T-helper 1 cell treated with Interleukin-12 subunit alpha and Interleukin-12 subunit beta and Interleukin-4 antibody, amounts not matched to agents 30 μg/mL and 1 μg/mL, for 36 hours (primary cell): ENCODE results near the gene DCAF8L2.
"Not testable (repeated sequence)": the region's sequence is repeated elsewhere in the genome, so short reads cannot be mapped to it uniquely, and the experiment has no call there.

Source experiments
- H3K27ac Mint-ChIP-seq: one replicate; pipeline ENCODE4 v1.8.0; 2021; ENCODE audit warnings: mild to moderate bottlenecking, mixed read lengths
- H3K27me3 Mint-ChIP-seq: one replicate; pipeline ENCODE4 v1.8.0; 2021; ENCODE audit warnings: low read depth, mixed read lengths
- H3K36me3 Mint-ChIP-seq: one replicate; pipeline ENCODE4 v1.8.0; 2021; ENCODE audit warnings: low read depth, mixed read lengths
- H3K4me1 Mint-ChIP-seq: one replicate; pipeline ENCODE4 v1.8.0; 2021; ENCODE audit warnings: low read depth, mixed read lengths
- H3K4me3 Mint-ChIP-seq: one replicate; pipeline ENCODE4 v1.8.0; 2021; ENCODE audit warnings: mild to moderate bottlenecking, moderate library complexity, mixed read lengths
- H3K9me3 Mint-ChIP-seq: one replicate; pipeline ENCODE4 v1.8.0; 2021; ENCODE audit warnings: mixed read lengths

The DCAF8L2 gene

GRCh38 chrX:27619975-27620374, 29.8 kb downstream of the DCAF8L2 start:
- H3K4me1 Mint-ChIP-seq, result no peaks in the 10 kb centered on the region
- no peak overlapping the region for H3K4me3 Mint-ChIP-seq
- no peaks in the 10 kb centered on the region for H3K27me3 Mint-ChIP-seq
- H3K9me3 Mint-ChIP-seq, result no peaks in the 10 kb centered on the region
- no peak overlapping the region for H3K27ac Mint-ChIP-seq
- H3K36me3 Mint-ChIP-seq, result no peaks in the 10 kb centered on the region

DNA sequence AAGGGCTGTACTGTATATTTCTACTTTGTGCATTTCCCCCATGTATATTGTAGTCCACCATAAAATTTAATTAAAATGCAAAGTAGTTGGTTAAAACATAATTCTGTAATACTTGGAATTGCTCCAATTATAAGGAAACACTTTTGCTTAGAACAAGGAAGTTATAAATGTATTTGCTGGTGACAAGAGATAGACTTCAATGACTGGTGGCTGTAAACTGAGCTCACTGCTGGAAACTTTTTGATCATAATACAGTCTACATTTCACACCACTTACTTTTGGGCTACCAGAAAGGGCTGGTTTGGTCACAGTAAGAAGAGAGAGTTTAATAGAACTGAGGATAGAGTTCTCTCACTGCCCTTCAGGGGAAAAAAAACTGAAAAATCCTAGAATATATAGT, 32.7 kb downstream of the DCAF8L2 start:
- Mint-ChIP-seq H3K9me3 (no peaks in the 10 kb centered on the region), H3K27me3 (no peaks in the 10 kb centered on the region), H3K36me3 (no peaks in the 10 kb centered on the region), H3K4me3 (no peak overlapping the region), H3K4me1 (no peaks in the 10 kb centered on the region), H3K27ac (no peak overlapping the region)

DNA sequence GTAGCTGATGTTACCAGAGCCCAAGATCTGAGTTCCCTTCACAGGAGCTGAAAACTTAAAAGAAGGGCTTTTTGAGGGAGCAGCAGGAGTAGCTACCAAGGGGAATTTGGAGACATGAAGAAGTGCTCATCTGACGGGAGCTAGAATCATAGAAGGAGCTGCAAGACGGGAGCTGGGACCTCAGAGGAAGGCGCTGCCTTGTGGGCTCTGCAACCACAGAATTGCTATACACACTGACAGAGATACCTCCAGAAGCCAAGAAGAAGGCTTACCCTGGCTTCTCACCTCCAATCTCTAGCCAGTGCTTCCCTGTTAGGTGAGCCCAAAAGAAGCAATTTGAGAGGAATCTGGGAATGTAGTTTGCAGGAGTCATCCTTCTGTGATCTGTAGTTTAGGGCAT, 35.9 kb downstream of the DCAF8L2 start:
- H3K4me1 Mint-ChIP-seq, result no peaks in the 10 kb centered on the region
- H3K27me3 Mint-ChIP-seq, result no peaks in the 10 kb centered on the region
- no peaks in the 10 kb centered on the region for H3K36me3 Mint-ChIP-seq
- no peak overlapping the region for H3K4me3 Mint-ChIP-seq
- H3K27ac Mint-ChIP-seq, result no peak overlapping the region
- peaks cover 5% of the 10 kb centered on the region for H3K9me3 Mint-ChIP-seq

DNA sequence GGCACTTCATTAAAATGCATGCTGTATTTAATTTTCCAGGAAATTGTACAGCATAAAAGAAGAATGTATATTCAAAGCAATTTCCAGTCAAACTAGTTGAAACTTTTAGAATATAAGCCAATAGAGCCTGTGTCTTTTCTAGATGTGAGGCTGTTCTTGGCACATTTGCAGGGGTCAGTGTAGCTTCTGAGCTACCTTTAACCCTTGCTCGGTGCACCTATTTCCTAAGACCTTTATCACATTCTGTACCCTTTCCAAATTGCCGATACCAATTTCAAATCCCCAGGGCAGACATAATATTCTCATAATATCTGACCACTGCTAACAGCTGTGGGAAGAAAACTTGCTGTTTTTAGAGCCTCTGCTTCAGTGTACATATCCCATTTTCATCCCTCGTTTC, 43.2 kb downstream of the DCAF8L2 start:
- no peaks in the 10 kb centered on the region for H3K36me3 Mint-ChIP-seq
- no peaks in the 10 kb centered on the region for H3K4me1 Mint-ChIP-seq

GRCh38 chrX:27656581-27656980, 66.4 kb downstream of the DCAF8L2 start:
- no peaks in the 10 kb centered on the region for H3K36me3 Mint-ChIP-seq
- H3K27me3 Mint-ChIP-seq, result no peaks in the 10 kb centered on the region
- no peak overlapping the region for H3K4me3 Mint-ChIP-seq
- no peak overlapping the region for H3K27ac Mint-ChIP-seq
- H3K4me1 Mint-ChIP-seq, result no peaks in the 10 kb centered on the region
- no peaks in the 10 kb centered on the region for H3K9me3 Mint-ChIP-seq

More for the DNA sequence above, 43.2 kb downstream of the DCAF8L2 start:
- peaks cover 5% of the 10 kb centered on the region for H3K9me3 Mint-ChIP-seq
- no peaks in the 10 kb centered on the region for H3K27me3 Mint-ChIP-seq
- no peak overlapping the region for H3K4me3 Mint-ChIP-seq
- no peak overlapping the region for H3K27ac Mint-ChIP-seq

DNA sequence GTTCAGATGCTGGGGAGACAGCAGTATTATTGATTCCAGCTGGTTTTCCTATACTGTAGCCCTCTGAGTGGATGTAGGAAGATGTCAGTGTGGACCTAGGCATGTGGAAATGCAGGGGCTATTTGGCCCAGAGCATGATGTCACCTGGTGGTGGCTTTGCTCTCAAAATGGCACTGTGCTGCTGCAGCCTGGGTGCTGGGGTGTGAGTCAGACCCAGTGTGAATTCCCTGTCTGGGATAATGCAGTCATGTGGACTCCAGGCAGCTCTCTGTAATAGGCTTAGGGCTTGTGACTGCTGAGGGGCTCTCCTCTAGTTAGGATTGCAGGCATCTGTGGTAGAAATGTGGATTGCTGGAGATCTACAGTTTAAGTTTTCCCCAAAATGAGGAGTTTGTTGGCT, 70.7 kb downstream of the DCAF8L2 start:
- Mint-ChIP-seq H3K27me3 (no peaks in the 10 kb centered on the region), H3K9me3 (no peaks in the 10 kb centered on the region), H3K4me1 (no peaks in the 10 kb centered on the region), H3K27ac (no peak overlapping the region), H3K4me3 (no peak overlapping the region), H3K36me3 (no peaks in the 10 kb centered on the region)

DNA sequence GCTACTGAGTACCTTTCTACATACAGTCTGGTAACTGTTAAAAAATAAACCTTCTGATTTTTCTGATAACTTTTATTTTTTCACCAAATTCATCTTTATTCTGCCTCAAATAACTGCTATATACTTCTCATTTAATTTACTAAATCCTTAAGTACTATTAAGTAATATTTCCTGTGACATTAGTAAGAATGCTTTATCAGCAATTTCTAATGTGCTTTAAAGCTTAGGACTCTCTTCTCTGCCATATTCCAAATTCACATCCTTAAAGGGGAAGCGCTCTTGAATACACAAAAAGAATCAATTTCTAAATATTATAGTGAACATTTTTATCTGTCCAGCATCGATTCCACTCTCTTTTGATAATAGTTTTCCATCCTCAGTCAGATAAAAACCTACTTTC, 81.1 kb downstream of the DCAF8L2 start:
- no peak overlapping the region for H3K27ac Mint-ChIP-seq
- no peaks in the 10 kb centered on the region for H3K36me3 Mint-ChIP-seq
- no peaks in the 10 kb centered on the region for H3K9me3 Mint-ChIP-seq
- no peaks in the 10 kb centered on the region for H3K4me1 Mint-ChIP-seq
- no peaks in the 10 kb centered on the region for H3K27me3 Mint-ChIP-seq
- no peak overlapping the region for H3K4me3 Mint-ChIP-seq

DNA sequence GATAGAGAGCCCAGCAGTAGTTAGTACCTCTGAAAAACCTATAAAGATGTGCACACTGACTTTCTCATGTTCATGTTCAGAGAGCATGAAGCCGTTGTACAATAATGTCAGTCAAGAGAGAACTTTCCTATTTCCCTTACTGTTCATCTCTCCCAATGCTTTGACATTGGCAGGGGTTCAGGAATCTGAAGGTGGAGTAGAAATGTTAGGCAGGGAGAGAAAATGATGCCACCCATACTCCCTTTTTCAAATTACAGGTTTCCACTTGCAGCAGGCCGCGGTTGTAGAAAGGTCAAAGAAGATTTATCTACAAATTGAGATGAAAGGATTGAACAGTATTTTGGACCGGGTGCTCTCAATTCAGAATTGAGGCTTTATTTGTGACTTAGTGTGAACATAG, 84.3 kb downstream of the DCAF8L2 start:
- Mint-ChIP-seq H3K27me3 (no peaks in the 10 kb centered on the region), H3K9me3 (no peaks in the 10 kb centered on the region), H3K36me3 (no peaks in the 10 kb centered on the region), H3K4me1 (no peaks in the 10 kb centered on the region), H3K4me3 (no peak overlapping the region), H3K27ac (no peak overlapping the region)

DNA sequence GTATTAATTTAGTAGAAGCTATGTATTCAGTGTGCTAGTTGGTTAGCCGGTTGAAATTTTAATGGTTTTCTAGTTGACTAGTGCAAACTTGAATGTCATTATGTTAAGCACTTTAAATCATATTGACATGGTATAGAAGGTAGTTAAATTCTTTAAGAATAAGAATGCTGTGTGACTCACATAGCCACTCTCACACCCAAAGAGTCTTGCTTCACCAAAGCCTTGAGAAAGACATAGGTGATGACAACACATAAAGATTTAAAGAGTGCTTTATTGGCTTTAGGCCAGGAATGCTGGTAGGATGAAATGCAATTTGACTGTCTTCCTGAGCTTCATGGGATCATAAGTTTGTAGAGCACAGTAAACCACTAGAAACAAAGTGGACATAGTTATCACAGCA, 85.3 kb downstream of the DCAF8L2 start:
- H3K27ac Mint-ChIP-seq, result no peak overlapping the region
- H3K4me3 Mint-ChIP-seq, result no peak overlapping the region
- H3K27me3 Mint-ChIP-seq, result no peaks in the 10 kb centered on the region
- no peaks in the 10 kb centered on the region for H3K36me3 Mint-ChIP-seq
- no peaks in the 10 kb centered on the region for H3K4me1 Mint-ChIP-seq
- no peaks in the 10 kb centered on the region for H3K9me3 Mint-ChIP-seq

DNA sequence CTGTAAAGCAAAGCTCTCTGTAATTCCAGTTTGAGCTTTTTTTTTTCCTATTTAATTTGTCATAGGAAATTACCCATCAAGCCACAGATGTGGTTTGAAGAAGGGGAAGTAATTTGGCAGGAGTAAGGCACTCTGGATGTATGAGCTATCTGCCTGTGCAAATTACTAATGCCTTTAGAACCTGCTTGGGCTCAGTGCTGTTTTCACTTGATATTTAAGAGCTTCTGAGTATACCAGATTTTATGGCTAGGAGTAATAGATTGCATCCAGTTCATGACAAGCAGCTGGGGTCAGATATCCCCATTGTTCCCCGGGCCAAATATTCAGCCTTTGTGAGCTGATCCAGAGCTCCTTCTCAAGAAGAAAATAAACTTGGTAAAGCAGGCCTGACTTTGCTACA, 89.1 kb downstream of the DCAF8L2 start:
- Mint-ChIP-seq H3K9me3 (no peaks in the 10 kb centered on the region), H3K4me3 (no peak overlapping the region), H3K27me3 (no peaks in the 10 kb centered on the region), H3K27ac (no peak overlapping the region), H3K36me3 (no peaks in the 10 kb centered on the region), H3K4me1 (no peaks in the 10 kb centered on the region)

GRCh38 chrX:27680726-27681125, 90.6 kb downstream of the DCAF8L2 start:
- Mint-ChIP-seq H3K9me3 (no peaks in the 10 kb centered on the region), H3K4me3 (no peak overlapping the region), H3K36me3 (no peaks in the 10 kb centered on the region), H3K27ac (no peak overlapping the region), H3K27me3 (no peaks in the 10 kb centered on the region), H3K4me1 (no peaks in the 10 kb centered on the region)

DNA sequence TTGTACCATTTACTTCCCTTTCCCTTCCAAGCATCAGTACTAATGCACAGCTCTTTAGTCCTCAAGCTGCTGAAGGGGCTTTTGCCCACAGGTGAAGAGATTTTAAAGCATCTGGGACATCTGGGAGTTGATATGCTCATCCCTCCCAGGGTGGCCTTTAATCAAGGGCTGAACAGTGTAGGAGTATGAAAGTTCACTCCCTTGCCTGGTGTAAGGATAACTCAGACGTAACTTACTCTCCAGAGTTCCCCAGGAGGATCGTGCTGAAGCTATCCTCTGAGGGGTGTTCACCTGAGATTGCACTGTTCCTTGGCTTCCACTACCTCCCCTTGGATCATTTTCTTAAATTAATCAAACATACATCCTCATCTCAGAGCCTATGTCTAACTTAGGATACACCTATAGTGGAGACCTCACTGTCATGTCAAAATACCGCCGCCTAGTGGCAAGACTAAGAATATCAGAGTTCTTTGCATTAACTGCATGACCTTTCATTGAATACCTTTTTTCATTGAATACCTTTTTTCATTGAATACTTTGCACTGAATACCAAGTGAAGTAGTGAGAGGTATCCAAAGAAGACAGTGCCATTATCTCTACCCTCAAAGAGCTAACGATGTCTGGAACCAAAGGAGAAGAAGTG, 93.5 kb downstream of the DCAF8L2 start:
- H3K36me3 Mint-ChIP-seq, H3K4me3 Mint-ChIP-seq, H3K4me1 Mint-ChIP-seq, H3K27me3 Mint-ChIP-seq, H3K9me3 Mint-ChIP-seq, H3K27ac Mint-ChIP-seq: not testable (repeated sequence)

DNA sequence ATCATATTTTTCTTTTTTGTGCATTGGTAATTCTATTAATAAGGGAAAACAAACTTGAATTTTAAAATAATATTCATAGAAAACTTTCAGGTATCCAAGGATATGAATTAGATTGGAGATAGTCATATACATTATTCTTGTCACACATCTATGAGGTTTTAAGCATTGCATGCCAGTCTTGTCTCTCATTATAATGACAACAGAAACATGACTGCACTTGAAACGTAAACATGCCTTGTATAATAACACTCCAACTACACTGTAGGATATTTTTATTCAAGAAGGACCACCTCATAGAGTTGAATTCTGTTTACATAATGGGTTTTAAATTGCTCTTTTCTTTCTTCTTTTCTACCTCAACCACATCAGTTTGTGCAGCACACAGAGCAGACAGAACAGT, 104.5 kb downstream of the DCAF8L2 start:
- Mint-ChIP-seq H3K27ac (no peak overlapping the region), H3K36me3 (no peaks in the 10 kb centered on the region), H3K9me3 (no peaks in the 10 kb centered on the region), H3K4me1 (no peaks in the 10 kb centered on the region), H3K27me3 (no peaks in the 10 kb centered on the region), H3K4me3 (no peak overlapping the region)

- H3K27ac Mint-ChIP-seq, result no peak overlapping the region
- no peaks in the 10 kb centered on the region for H3K36me3 Mint-ChIP-seq
- no peaks in the 10 kb centered on the region for H3K4me1 Mint-ChIP-seq
- H3K27me3 Mint-ChIP-seq, result no peaks in the 10 kb centered on the region
- H3K9me3 Mint-ChIP-seq, result no peaks in the 10 kb centered on the region
- no peak overlapping the region for H3K4me3 Mint-ChIP-seq
Measured at GRCh38 chrX:27706526-27706925, 116.4 kb downstream of the DCAF8L2 start.

DNA sequence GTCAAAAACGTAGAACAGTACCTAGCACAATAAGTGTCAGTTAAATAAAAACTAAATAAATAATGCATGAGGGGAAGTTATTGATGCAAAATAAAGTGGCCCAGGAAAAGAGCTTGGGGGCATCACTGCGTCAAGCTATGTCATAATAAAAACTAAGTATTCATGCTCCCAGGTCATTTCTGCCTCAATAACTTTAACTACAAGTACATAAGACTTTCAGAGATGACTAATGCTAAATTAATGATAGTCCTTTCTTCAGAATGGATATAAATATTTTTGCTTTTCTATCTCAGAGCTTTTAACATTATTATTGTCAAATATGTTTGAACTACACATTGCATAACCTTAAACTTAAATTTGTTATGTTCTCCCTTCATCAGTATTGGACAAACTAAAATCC, 125.5 kb downstream of the DCAF8L2 start:
- Mint-ChIP-seq H3K36me3 (no peaks in the 10 kb centered on the region), H3K27me3 (no peaks in the 10 kb centered on the region), H3K4me1 (no peaks in the 10 kb centered on the region), H3K9me3 (no peaks in the 10 kb centered on the region), H3K27ac (no peak overlapping the region), H3K4me3 (no peak overlapping the region)

DNA sequence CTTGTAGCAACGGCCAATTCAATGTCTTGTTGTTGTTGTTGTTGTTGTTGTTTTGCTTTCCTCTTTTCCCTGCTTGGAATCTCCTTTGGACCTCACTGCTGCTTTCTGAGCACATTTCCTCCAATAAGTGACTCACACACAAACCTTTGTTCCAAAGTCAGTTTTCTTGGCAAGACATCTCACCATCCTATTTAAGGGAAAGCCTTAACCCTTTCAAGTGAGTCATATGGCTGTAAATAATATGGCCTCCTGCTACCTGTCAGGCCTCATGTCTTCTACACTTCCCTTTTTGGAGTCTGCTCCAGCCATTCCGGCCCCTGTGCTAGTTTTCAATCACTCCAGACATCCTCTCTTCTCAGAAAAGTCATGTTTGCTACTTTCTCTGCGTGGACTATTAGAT, 138.1 kb downstream of the DCAF8L2 start:
- no peak overlapping the region for H3K27ac Mint-ChIP-seq
- no peak overlapping the region for H3K4me3 Mint-ChIP-seq
- H3K36me3 Mint-ChIP-seq, result no peaks in the 10 kb centered on the region
- H3K9me3 Mint-ChIP-seq, result no peaks in the 10 kb centered on the region
- H3K27me3 Mint-ChIP-seq, result no peaks in the 10 kb centered on the region
- H3K4me1 Mint-ChIP-seq, result no peaks in the 10 kb centered on the region
